HG03354 (cell line): Measurements from ENCODE around the gene ZNF414.
"Not testable (repeated sequence)": the region's sequence is repeated elsewhere in the genome, so short reads cannot be mapped to it uniquely, and the experiment has no call there.

Experiments
- ATAC-seq: cut with Tn5 transposase; IDR thresholded peaks from one replicate; pipeline ENCODE4 v1.9.1; 2021; ENCODE audit warnings: mild to moderate bottlenecking; ENCODE audit not compliant: unreplicated experiment, poor library complexity, severe bottlenecking

Gene ZNF414

DNA sequence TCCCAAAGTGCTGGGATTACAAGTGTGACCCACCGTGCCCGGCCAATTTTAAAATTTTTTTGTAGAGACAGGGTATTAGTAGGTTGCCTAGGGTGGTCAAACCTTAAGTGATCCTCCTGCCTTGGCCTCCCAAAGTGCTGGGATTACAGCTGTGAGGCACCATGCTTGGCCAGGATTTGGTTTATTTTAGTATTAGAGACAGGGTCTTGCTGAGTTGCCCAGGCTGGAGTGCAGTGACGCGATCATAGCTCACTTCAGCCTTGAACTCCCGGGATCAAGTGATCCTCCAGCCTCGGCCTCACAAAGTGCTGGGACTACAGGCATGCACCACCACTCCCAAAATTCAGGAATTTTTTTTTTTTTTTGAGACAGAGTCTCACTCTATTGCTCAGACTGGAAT, 5.4 kb upstream of the ZNF414 start:
- no peak for ATAC-seq

DNA sequence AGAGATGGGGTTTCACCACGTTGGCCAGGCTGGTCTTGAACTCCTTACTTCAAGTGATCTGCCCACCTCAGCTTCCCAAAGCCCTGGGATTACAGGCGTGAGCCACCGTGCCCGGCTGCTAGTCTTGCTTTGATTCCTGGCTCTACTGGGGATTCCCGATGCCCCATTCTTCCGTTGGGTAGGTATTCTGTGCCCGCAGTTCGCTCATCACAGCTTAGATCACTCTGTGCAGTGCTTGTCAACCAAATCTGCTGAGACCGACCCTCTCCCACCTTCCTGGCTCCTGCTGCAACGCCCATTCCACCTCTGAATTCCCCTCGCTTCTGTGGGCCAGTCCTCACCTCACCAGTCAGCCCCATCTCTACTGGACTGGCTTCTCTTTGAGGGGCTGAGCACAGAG, 4.6 kb upstream of the ZNF414 start:
- ATAC-seq = no peak

DNA sequence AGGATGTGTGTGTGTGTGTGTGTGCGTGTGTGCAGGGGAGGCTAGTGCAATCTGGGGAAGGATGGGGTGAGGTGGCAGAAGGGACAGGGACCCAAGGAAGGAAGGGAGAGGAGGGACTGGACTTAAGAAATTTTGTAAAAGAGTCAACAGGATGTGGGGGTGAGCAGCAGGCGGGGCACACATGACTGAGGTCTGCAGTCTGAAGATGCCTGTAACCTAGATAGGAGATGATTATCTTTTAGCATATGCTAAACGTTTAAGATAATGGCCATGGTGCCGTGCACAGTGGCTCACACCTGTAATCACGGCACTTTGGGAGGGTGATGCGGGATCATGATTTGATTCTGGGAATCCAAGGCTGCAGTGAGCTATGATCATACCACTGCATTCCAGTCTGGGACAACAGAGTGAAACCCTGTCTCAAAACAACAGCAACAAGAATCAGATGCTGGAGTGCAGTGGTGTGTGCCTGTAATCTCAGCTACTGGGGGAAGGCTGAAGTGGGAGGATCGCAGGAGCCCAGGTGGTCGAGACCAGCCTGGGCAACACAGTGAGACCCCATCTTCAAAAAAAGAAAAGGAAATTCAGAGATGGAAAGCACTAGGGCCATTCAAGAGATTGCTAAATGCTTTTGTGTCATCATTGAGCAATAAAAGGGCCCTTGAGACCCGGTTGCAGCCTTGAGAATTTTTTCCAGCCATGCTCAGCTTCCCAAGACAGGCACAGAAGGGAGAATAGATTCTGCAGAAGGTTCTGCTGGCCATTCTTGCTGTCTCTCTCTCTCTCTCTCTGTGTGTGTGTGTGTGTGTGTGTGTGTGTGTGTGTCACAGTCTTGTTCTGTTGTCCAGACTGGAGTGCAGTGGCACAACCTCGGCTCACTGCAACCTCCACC, 3.8 kb upstream of the ZNF414 start:
- no peak for ATAC-seq

DNA sequence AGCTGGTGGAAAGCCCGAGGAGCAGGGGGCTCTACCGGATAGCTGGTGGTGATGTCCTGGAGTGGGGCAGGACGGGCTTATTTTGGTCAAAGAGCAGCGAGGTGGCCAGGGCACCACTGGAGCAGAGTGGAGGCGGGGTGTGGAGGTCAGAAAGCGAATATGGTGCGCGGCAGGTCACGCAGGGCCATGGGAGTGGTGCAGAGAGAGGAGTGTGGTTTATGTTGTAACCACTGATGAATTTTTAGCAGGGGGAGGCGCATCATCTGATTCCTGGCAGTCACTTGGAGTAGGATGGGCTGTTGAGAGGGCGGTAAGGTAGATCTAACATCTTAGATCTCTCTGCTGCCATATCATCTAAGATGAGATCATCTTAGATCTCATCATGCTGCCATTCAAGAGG, 1.4 kb upstream of the ZNF414 start:
- no peak for ATAC-seq

DNA sequence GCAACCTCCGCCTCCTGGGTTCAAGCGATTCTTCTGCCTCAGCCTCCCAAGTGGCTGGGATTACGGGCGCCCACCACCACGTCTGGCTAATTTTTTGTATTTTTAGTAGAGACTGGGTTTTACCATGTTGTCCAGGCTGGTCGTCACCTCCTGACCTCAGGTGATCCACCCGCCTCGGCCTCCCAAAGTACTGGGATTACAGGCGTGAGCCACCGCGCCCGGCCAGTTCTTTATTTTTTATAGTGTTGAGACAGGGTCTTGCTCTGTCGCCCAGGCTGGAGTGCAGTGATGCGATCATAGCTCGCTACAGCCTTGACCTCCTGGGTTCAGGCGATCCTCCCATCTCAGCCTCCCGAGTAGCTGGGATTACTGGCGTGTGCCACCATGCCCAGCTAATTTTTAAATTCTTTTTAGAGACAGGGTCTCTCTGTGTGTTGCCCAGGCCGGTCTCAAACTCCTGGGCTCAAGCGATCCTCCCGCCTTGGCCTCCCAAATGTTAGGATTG, 590 bp upstream of the ZNF414 start:
- ATAC-seq = not testable (repeated sequence)

DNA sequence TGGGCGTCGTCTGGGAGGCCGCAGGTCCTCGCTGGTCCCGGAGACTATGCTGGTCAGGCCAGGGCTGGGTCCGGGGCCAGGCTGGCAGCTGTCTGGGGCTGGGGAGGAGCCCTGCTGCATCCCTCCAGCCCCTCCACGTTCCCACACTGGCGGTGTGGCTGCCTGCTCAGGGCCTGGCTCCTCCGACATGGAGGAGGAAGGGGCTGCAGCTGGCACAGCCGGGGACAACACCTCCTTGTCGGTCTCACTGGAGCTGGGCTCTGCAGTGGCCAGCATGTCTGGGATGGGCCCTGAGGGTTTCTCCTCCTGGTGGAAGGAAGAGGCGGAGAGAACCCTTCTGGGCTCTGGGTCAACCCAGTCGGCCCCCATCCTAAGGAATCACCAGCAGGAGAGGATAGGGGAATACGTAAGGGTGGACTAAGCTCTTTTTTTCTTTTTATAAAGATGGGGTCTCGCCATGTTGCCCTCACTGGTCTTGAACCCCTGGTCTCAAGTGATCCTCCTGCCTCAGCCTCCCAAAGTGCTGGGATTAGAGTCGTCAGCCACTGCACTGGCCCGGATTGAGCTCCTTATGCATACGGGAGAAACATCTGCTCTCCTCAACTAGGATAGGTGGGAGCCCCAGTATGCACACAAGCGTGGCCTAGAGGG, 806 bp downstream of the ZNF414 start:
- ATAC-seq = no peak

DNA sequence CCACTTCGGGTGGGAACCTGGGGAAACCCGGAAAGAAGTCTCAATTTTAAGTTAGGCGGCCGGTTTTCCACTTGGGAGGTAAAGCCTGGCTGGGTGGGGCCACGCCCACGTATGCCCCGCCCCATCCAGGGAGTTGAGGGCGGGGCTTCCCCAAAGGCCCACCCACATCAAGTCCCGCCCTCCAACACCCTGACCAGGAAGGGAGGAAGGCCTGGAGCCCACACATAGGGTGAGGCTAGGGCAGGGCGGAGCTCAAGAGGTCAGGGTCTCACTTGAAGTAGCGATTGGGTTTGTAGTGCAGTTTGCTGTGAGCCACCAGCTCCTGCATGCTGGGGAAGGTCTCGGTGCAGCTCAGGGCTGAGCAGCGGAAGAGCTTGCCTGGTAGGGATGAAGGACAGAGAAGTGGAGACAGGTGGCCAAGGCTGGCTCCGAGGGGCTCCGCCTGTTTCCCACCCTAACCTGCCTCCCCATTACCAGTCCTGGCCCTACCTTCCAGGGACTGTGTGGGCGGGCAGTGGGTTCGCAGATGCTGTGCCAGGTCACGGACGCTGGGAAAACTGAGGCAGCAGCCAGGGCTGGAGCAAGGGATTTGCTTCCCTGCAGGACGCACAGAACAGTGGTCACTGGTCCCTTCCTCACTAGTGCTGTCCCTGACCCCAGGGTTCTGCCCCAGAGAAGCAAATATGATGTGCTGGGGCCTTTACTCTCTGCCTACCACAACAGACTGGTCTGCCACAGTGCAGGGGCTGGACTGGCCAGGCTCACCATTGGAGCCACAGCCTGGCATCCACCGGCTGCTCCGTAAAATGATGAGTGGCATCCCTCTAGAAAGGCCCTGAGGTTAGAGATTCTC, 1.6 kb downstream of the ZNF414 start:
- ATAC-seq = no peak

DNA sequence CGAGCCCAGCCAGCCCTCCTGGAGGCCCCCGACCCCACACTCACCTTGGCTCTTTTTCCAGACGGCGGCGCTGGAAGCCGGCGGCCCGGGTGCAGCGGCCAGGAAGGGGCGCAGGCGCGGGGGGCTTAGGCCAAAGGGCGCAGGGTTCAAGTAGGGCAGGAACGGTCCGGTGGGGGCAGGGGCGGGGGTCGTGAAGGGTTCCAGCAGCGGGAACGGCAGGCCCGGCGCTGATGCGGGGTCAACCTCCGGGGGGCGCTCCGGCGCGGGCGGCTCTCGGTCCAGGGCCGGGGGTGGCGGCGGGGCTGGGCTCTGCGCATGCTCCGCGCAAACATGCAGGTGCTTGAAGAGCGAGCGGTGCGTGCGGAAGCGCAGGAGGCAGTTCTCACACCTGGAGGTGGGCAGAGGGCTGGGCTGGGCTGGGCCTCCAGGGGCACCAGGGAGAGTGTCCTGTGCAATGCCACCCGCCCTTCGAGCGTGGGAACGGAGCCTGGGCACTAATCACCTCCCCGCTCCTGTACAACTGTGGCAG, 2.3 kb downstream of the ZNF414 start:
- no peak for ATAC-seq

DNA sequence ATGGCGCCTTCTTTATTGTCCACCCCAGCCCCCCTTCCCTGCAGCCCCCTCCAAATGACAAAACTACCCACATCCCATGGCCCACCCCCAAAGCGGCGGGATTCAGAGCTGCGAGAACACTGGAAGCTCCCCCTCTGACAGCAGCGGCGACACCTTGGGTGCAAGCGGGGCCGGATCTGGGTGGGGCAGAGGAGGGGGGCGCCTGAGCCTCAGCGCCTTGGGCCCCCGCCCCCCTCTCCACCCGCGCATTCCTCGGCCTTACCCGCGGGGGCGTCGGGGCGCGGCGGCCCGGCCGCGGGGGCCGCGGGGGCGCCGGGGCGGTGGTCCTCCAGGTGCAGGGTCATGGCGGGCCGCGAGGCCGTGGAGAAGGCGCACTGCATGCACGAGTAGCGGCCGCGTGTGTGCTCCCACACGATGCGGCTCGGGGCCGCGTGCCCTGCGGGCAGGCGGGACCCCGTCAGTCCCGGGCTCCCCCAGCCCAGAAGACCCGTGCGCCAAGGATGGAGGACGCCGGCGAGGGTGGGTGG, 3.3 kb downstream of the ZNF414 start:
- no peak for ATAC-seq

DNA sequence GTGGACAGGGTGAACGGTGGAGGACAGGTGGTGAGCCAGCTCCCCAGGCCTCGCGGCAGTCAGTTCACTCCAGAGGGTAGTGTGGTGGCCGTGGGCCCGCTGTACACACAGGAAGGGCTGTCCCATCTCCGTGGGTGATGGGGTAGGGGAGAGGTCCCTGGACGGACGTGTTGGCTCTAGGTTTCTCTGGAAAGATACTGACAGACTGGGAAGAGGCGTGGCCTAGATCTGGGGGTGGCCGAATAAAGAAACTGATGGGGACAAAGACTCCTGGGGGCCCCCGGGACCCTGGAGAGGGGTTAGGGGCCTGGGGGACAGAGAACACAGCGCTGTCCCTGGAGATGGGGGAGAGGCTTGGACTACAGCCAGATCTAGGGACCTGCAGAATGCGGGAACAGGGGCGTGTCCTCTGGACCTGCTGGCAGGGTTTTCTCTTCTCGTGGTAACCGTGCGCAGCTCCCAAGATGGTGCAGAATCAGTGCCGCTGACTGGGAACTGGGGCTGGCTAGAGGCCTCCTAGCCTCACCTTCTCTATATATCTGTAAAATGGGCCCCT, 7.5 kb downstream of the ZNF414 start:
- no peak for ATAC-seq

DNA sequence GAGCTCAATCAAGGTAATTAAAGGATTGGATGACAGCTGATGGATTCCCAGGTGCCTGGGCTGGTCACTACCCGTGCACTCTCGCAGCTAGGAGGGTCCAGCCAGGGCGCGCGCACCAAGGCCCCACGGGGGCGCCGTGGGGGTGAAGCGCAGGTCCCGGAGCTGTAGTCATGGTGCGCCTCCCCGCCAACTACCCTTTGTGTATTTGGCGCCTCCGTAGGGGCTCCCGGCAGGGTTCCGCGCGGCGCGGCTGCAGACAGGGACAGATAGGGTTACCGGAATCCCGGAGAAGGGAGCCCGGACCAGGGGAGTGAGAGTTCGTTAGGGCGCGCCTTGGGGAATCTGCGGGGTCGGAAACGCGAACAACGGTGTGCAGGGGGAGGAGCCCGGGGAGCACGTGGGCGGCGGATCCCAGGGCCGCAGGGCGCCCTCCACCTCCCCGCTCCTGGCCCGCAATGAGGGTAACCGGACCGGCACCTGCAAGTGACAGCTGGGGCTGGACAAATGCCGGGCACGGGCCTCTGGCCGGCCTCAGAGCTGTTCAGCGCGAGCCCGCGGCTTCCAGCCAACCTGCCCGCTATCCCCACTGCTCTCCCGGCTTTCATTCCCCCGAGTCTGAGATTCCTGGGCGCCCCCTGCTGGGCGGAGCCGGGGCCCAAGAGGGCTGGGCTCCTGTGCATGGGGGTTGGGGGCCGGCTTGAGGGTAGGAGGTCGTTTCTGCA, 8.1 kb downstream of the ZNF414 start:
- peak; percentile 59 for ATAC-seq

DNA sequence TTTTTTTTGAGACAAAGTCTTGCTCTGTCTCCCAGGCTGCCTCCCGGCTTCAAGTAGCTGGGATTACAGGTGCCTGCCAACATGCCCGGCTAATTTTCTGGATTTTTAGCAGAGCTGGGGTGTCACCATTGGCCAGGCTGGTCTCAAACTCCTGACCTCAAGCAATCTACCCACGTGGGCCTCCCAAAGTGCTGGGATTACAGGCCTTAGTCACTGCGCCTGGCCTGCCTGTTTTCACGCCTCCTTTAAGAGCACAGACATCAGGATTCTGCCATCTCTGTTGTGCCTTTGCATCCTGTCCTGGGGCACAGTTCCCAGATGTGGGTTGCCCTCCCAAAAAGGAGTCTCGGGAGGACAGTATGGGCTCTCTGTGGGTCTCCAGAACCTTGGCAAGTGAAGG, 9.0 kb downstream of the ZNF414 start:
- ATAC-seq = no peak

DNA sequence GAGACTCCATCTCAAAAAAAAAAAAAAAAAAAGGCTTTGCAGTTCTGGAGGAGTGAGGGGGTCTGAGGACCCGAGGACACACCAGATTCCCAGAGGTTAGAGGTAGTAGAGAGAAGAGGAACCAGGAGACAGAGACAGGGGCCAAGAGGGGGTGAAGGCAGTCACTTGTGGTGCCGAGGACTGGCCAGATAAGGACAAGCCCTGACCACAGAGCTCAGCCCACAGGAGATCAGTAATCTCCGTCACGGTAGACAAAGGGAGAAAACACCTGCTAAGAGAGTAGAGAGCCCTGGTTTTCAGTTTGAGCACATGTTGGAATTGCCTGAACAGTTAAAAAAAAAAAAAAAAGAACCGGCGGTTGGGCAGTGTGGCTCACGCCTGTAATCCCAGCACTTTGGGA, 9.8 kb downstream of the ZNF414 start:
- ATAC-seq = no peak

DNA sequence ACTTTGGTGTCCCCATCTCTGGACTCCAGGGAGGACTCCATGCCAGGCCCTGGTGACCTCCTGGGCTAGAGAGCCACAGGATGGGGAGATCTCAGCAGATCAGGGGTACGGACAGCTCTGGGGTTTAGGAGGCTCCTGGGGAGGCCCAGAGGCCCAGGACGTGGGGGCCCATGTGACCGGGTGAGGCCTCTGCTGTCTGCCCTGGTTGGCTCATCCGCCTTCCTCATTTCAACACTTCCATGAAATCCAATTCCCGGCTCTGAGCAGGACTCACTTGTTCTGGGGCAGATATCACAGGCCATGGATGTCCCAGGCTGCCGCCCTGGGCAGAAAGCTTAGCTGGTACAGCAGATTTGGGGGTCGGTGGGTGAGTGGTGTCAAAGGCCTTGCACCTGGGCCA, 10.5 kb downstream of the ZNF414 start:
- ATAC-seq = no peak

DNA sequence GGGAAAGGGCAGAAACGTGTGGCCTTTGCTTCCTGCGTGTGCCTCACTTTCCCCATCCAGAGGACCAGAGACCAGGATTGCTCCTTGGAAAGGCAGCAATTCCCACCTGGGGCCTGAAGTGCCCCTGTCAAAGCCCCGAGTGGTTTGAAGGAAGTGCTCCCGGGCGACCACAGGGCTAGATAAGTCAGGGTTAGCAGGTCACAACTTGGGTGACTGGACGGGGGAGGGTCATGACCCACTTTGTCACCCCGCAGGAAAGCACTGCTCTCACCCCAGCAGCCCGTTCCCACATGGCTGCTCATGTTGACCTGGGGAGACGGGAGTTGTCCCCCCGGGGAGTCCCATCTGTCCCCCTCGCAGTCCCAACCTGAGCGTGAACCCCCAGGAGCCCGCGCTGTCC, 12.0 kb downstream of the ZNF414 start:
- ATAC-seq = no peak

DNA sequence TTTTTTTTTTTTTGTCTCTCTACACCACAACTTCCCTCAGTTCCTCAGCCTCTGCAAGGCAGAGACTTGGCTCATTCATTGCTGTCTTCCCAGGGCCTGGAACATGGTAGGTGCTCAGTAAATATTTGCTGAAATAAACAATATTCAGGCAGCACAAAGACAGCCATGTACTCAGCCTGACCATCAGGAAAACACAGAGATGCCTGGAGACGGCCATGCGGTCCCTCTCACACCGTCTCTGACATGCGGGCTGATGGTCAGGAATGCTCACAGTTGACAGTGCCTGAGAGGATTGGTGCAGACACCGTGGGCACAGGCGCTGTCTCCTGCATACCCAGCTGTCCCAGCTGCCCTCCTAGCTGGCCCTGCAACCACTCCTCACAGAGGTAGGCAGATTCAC, 12.5 kb downstream of the ZNF414 start:
- no peak for ATAC-seq

DNA sequence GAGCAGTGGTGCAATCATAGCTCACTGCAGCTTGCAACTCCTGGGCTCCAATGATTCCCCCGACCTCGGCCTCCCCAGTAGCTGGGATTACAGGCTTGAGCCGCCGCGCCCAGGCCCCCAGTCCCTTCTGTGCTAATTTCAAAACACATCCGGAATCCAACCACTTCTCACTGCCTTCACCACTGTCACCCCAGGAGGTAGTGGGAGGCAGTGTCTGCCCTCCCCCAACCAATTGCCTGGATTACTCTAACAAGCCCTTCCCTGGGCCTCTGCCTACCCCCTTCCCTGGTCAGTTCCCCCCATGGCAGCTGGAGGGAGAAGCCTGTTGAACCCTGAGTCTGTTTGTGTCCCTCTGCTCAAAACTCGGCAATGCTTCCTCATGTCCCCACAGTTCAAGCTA, 13.8 kb downstream of the ZNF414 start:
- ATAC-seq = no peak

DNA sequence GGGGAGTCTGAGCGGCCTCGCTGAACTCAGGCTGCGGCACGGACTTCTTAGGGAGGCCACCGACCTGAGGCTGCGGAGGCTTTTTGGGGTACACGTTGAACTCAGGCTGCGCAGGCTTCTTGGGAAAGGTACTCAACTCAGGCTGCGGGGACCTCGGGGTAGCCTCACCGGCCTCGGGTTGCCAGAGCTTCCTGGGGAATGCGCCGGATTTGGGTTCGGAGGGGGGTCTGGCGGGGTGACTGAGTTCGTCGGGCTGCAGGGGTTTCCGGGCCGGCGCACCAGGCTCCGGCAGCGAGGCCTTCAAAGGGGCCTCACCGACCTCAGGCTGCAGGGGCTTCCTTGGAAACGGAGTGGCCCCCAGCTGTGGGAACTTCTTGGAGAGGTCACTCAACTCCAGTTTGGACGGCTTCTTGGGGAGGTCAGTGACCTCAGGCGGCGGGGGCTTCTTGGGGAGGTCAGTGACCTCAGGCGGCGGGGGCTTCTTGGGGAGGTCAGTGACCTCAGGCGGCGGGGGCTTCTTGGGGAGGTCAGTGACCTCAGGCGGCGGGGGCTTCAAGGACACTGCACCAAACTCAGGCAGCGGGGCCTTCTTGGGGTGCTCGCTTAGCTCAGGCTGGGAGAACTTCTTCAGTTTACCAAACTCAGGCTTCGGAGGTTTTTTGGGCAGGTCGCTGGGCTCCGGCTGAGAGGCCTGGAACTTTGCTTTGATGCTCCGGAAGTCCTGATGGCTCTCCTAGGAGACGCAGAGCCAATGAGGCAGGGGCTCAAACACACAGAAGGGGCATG, 14.7 kb downstream of the ZNF414 start:
- ATAC-seq = no peak
